Measurements from ENCODE around the gene SLC37A1.
"Not testable (repeated sequence)": the region's sequence is repeated elsewhere in the genome, so short reads cannot be mapped to it uniquely, and the experiment has no call there.

SLC37A1 gene

DNA sequence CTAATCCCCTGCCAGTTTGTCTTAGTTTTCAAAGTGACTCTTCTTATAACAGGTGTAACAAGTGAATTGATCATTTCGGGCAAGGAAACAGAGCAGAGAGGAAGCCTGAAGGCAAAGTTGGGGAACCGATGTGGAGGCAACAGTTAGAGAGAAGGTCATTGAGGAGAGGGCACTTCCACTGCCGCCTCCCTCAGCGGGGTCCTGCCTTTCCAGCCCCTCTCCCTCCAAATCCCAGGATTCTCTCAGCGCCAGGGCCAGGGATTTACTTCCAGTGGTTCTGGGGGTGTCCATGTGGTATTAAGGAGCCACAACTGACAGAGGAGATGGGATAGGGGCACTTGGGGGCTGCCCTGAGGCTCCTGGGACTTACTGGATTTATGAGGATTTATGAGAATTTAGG lies 100.1 kb downstream of the SLC37A1 start:
- no peaks in the 10 kb centered on the region for H3K27me3 ChIP-seq (ENCODE audit: control insufficient read depth, insufficient read depth, low read length, poor library complexity, severe bottlenecking)
- no peak overlapping the region for H3K4me3 ChIP-seq (ENCODE audit: insufficient read depth, low read depth, low read length)
- H3K9me3 ChIP-seq (ENCODE audit: control insufficient read depth, low read length), result no peaks in the 10 kb centered on the region
- no peaks in the 10 kb centered on the region for H3K36me3 ChIP-seq (ENCODE audit: control insufficient read depth, insufficient read depth, low read length)
- WGBS, 2 experiments, result 90 to 97% methylated on average over 5 of the region's 5 CpGs
- H3K4me1 ChIP-seq (ENCODE audit: control insufficient read depth, insufficient read depth, low read length), result peaks cover 18% of the 10 kb centered on the region
- no peak overlapping the region for H3K27ac ChIP-seq (ENCODE audit: insufficient read depth, low read depth, low read length, poor library complexity, severe bottlenecking)

DNA sequence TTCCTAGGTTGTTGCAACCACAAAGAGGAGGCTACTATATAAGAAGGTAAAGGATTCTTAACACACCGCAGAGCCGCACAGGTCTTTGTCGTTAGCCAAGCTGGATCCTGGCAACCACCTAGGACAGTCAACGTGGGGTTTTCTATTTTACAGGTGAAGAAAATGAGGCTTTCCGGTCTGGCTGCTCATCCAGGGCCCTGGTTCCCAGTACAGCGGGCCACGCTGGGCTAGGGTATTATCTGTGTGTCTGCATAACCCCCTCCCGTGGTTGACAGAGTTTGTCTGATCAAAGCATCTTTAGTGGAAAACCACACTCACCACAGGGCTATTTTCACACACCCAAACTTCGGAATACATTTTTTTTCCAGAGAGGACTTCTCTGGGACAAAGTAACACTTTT lies 100.7 kb downstream of the SLC37A1 start:
- peaks cover 18% of the 10 kb centered on the region for H3K4me1 ChIP-seq (ENCODE audit: control insufficient read depth, insufficient read depth, low read length)
- no peak overlapping the region for H3K27ac ChIP-seq (ENCODE audit: insufficient read depth, low read depth, low read length, poor library complexity, severe bottlenecking)
- H3K36me3 ChIP-seq (ENCODE audit: control insufficient read depth, insufficient read depth, low read length), result no peaks in the 10 kb centered on the region
- H3K9me3 ChIP-seq (ENCODE audit: control insufficient read depth, low read length), result no peaks in the 10 kb centered on the region
- H3K4me3 ChIP-seq (ENCODE audit: insufficient read depth, low read depth, low read length), result no peak overlapping the region
- H3K27me3 ChIP-seq (ENCODE audit: control insufficient read depth, insufficient read depth, low read length, poor library complexity, severe bottlenecking), result no peaks in the 10 kb centered on the region
- 91% methylated on average over 9 of the region's 9 CpGs for WGBS, 2 experiments

DNA sequence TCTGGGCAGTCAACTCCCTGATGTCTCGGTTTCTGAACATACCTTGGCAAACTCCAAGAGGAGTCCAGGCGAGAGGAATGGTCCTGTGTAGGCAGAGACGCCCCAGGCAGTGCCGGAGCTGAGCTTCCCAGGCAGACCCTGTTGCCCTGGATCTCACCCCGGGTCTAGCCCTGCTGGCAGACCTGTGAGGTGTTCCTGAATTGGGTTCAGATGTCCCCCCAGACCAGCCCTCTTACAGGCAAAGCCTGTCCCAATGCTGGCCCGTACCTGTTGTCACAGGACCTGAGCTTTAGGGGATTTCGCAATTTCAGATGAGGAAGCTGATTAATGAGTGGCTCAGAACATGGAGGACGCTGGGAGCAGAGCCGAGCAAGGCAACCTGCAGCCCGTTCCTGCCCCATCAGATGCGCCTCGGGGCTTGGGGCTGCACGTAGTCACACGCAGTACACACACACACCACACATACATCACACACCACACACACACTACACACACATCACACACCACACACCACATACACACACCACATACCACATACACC lies 101.2 kb downstream of the SLC37A1 start:
- Histone ChIP-seq H3K4me3 (ENCODE audit: insufficient read depth, low read depth, low read length) (no peak overlapping the region), H3K27ac (ENCODE audit: insufficient read depth, low read depth, low read length, poor library complexity, severe bottlenecking) (no peak overlapping the region)

DNA sequence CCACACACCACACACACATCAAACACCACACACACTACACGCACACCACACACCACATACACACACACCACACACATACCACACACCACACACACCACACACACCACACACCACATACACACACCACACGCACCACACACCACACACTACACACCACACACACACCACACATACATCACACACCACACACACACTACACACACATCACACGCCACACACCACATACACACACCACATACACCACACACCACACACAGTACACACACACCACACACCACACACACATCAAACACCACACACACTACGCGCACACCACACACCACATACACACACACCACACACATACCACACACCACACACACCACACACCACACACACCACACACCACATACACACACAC lies 101.7 kb downstream of the SLC37A1 start:
- H3K4me1 ChIP-seq (ENCODE audit: control insufficient read depth, insufficient read depth, low read length), result peaks cover 18% of the 10 kb centered on the region
- H3K4me3 ChIP-seq (ENCODE audit: insufficient read depth, low read depth, low read length); H3K27me3 ChIP-seq (ENCODE audit: control insufficient read depth, insufficient read depth, low read length, poor library complexity, severe bottlenecking); H3K27ac ChIP-seq (ENCODE audit: insufficient read depth, low read depth, low read length, poor library complexity, severe bottlenecking); H3K36me3 ChIP-seq (ENCODE audit: control insufficient read depth, insufficient read depth, low read length); H3K9me3 ChIP-seq (ENCODE audit: control insufficient read depth, low read length): not testable (repeated sequence)
- 84 to 89% methylated on average over 3 of the region's 5 CpGs for WGBS, 2 experiments

More for the DNA sequence above, 101.2 kb downstream of the SLC37A1 start:
- Histone ChIP-seq H3K4me1 (ENCODE audit: control insufficient read depth, insufficient read depth, low read length) (peaks cover 18% of the 10 kb centered on the region), H3K9me3 (ENCODE audit: control insufficient read depth, low read length) (no peaks in the 10 kb centered on the region), H3K36me3 (ENCODE audit: control insufficient read depth, insufficient read depth, low read length) (no peaks in the 10 kb centered on the region), H3K27me3 (ENCODE audit: control insufficient read depth, insufficient read depth, low read length, poor library complexity, severe bottlenecking) (no peaks in the 10 kb centered on the region)
- 79 to 83% methylated on average over 14 of the region's 14 CpGs for WGBS, 2 experiments

DNA sequence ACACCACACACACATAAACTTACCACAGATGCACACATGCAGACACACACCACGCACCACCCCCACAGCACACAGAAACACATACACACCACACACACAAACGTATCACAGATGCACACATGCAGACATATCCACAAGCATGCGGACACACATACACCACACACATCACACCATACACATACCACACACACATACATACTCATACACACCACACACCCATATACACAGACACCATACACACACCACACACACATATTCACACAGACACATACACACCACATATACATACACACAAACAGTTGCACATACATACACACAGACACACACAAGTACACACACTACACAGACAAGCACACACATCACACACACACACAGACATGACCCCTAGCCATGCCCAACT lies 102.3 kb downstream of the SLC37A1 start:
- 58 to 62% methylated on average over 3 of the region's 3 CpGs for WGBS, 2 experiments
- H3K27me3 ChIP-seq (ENCODE audit: control insufficient read depth, insufficient read depth, low read length, poor library complexity, severe bottlenecking), result no peaks in the 10 kb centered on the region
- no peaks in the 10 kb centered on the region for H3K9me3 ChIP-seq (ENCODE audit: control insufficient read depth, low read length)
- no peaks in the 10 kb centered on the region for H3K36me3 ChIP-seq (ENCODE audit: control insufficient read depth, insufficient read depth, low read length)
- no peak overlapping the region for H3K4me3 ChIP-seq (ENCODE audit: insufficient read depth, low read depth, low read length)
- no peak overlapping the region for H3K27ac ChIP-seq (ENCODE audit: insufficient read depth, low read depth, low read length, poor library complexity, severe bottlenecking)
- H3K4me1 ChIP-seq (ENCODE audit: control insufficient read depth, insufficient read depth, low read length), result peaks cover 18% of the 10 kb centered on the region

DNA sequence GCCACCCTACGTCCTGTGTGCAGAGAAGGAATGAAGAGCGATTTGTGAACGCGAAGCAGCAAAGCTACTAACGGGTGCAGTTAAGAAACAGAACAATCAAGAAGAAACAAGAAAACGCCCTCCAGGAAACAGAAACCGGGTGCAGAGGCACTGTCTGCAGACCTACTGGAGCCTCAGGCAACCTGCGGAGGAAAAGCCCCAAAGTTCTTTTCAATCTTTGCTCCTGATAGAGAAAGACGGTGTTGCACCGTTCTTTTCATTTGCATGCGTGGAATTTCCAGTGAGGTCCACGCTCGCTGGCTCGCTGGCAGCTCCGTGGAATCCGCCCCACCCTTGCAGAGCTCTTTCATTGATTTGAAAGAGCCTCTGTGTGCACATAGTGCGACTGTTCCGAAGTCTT lies 102.8 kb downstream of the SLC37A1 start:
- Histone ChIP-seq H3K4me1 (ENCODE audit: control insufficient read depth, insufficient read depth, low read length) (peaks cover 23% of the 10 kb centered on the region), H3K27ac (ENCODE audit: insufficient read depth, low read depth, low read length, poor library complexity, severe bottlenecking) (no peak overlapping the region), H3K27me3 (ENCODE audit: control insufficient read depth, insufficient read depth, low read length, poor library complexity, severe bottlenecking) (no peaks in the 10 kb centered on the region), H3K36me3 (ENCODE audit: control insufficient read depth, insufficient read depth, low read length) (no peaks in the 10 kb centered on the region), H3K9me3 (ENCODE audit: control insufficient read depth, low read length) (no peaks in the 10 kb centered on the region), H3K4me3 (ENCODE audit: insufficient read depth, low read depth, low read length) (no peak overlapping the region)
- 75 to 76% methylated on average over 18 of the region's 18 CpGs for WGBS, 2 experiments

DNA sequence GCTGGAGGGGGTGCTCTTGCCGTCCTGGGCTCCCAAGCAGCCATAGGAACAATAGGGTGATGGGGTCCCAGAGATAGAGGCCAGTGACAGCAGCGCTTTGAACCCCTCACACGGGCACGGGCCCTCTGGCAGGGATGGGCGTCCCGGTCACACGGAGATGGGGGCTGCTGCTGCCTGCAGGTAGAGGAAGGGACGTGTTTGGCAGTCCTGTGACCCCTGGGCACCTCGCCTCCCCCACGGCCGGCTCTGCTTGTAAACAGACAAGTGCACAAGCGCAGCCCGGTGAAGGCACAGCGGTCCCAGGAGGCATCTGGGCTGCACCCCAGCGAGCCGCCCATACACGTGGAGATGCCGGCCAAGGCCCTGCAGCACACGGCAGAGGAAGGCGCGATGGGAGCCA lies 103.3 kb downstream of the SLC37A1 start:
- peaks cover 28% of the 10 kb centered on the region for H3K4me1 ChIP-seq (ENCODE audit: control insufficient read depth, insufficient read depth, low read length)
- H3K27me3 ChIP-seq (ENCODE audit: control insufficient read depth, insufficient read depth, low read length, poor library complexity, severe bottlenecking), result no peaks in the 10 kb centered on the region
- H3K4me3 ChIP-seq (ENCODE audit: insufficient read depth, low read depth, low read length), result no peak overlapping the region
- 91 to 93% methylated on average over 21 of the region's 21 CpGs for WGBS, 2 experiments
- no peak overlapping the region for H3K27ac ChIP-seq (ENCODE audit: insufficient read depth, low read depth, low read length, poor library complexity, severe bottlenecking)
- H3K36me3 ChIP-seq (ENCODE audit: control insufficient read depth, insufficient read depth, low read length), result no peaks in the 10 kb centered on the region
- H3K9me3 ChIP-seq (ENCODE audit: control insufficient read depth, low read length), result no peaks in the 10 kb centered on the region

DNA sequence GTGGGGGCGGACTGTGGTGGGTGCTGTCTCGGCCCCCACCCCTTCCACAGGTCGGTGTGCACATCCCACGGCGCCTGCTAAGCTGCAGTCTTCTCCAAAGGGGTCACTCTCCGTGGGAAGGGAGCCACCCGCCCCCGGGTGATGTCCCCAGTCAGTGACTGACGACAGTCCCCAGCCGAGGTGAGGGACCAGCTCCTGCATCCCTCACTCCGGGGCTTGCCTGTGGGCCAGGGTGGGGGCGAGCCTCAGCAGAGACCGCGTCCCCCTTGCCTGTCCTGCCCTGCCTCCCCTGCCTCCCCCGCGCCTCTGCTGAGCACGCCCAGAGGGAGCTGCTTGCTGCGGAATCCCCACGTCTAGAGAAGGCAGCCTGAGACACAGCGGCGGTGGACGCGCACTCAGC lies 103.8 kb downstream of the SLC37A1 start:
- no peaks in the 10 kb centered on the region for H3K9me3 ChIP-seq (ENCODE audit: control insufficient read depth, low read length)
- H3K27me3 ChIP-seq (ENCODE audit: control insufficient read depth, insufficient read depth, low read length, poor library complexity, severe bottlenecking), result no peaks in the 10 kb centered on the region
- peaks cover 28% of the 10 kb centered on the region for H3K4me1 ChIP-seq (ENCODE audit: control insufficient read depth, insufficient read depth, low read length)
- no peak overlapping the region for H3K27ac ChIP-seq (ENCODE audit: insufficient read depth, low read depth, low read length, poor library complexity, severe bottlenecking)
- 85 to 87% methylated on average over 23 of the region's 23 CpGs for WGBS, 2 experiments
- H3K4me3 ChIP-seq (ENCODE audit: insufficient read depth, low read depth, low read length), result no peak overlapping the region
- H3K36me3 ChIP-seq (ENCODE audit: control insufficient read depth, insufficient read depth, low read length), result no peaks in the 10 kb centered on the region

DNA sequence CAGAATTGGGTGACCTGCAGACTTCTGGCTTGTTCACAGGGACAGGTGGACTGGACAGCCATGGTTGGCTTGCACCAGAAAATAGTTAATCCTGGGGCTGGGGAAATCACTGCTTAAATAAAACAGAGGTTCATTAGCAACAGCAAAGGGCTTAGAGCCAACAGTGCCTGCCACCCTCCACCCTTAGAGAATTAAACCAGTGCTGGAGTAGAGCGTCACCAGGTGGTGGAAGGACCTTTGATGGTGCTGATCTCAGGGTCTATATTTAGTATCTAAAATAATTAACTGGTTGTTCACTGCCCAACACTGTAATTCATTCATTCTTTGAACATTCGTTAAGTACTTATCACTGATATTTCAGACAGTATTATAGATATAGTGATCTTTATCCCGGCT lies 105.1 kb downstream of the SLC37A1 start:
- no peaks in the 10 kb centered on the region for H3K9me3 ChIP-seq (ENCODE audit: control insufficient read depth, low read length)
- peaks cover 28% of the 10 kb centered on the region for H3K4me1 ChIP-seq (ENCODE audit: control insufficient read depth, insufficient read depth, low read length)
- H3K27me3 ChIP-seq (ENCODE audit: control insufficient read depth, insufficient read depth, low read length, poor library complexity, severe bottlenecking), result no peaks in the 10 kb centered on the region
- WGBS, 2 experiments, result 96% methylated on average over 2 of the region's 3 CpGs; no CpG with 5 or more reads in 1 of the 2 experiments
- H3K27ac ChIP-seq (ENCODE audit: insufficient read depth, low read depth, low read length, poor library complexity, severe bottlenecking), result no peak overlapping the region
- no peak overlapping the region for H3K4me3 ChIP-seq (ENCODE audit: insufficient read depth, low read depth, low read length)
- H3K36me3 ChIP-seq (ENCODE audit: control insufficient read depth, insufficient read depth, low read length), result no peaks in the 10 kb centered on the region

DNA sequence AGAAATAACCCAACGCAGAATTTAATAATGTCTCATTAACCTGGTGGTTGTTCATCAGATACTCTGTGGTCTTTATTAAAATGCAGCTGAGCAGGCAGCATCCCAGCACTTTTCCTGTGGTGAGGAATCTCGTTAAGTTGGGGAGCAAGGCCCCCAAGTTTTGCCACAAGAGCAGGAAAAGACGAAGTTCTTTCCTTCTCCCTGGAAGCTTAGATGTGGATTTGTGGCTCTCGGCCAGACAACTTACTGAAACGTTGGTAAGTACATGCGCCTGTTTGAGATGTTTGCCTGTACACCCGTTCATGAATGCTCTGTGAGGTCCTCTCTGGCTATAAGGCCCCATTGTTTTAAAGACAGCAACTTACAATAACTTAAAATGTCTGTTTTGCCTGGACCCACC lies 105.5 kb downstream of the SLC37A1 start:
- WGBS, 2 experiments, result 90 to 94% methylated on average over 7 of the region's 7 CpGs
- no peaks in the 10 kb centered on the region for H3K27me3 ChIP-seq (ENCODE audit: control insufficient read depth, insufficient read depth, low read length, poor library complexity, severe bottlenecking)

DNA sequence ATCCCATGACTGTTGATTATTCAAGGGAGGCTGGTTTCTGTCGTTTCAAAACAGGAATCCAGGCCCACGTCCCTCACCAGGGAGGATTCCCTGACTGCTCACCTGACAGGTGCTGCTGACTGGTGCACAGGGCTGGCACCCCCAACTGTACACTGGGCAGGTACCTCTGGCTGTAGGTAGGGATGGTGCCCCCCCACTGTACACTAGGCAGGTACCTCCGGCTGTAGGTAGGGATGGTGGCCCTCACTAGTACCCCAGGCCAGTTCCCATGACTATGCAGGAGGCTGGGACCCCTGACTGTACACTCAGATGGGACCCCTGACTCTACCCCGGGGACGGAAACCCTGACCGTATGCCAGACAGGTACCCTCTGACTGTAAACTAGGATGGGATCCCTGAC lies 106.2 kb downstream of the SLC37A1 start:
- Histone ChIP-seq H3K27ac (ENCODE audit: insufficient read depth, low read depth, low read length, poor library complexity, severe bottlenecking) (no peak overlapping the region), H3K4me3 (ENCODE audit: insufficient read depth, low read depth, low read length) (no peak overlapping the region), H3K9me3 (ENCODE audit: control insufficient read depth, low read length) (no peaks in the 10 kb centered on the region), H3K27me3 (ENCODE audit: control insufficient read depth, insufficient read depth, low read length, poor library complexity, severe bottlenecking) (no peaks in the 10 kb centered on the region), H3K36me3 (ENCODE audit: control insufficient read depth, insufficient read depth, low read length) (no peaks in the 10 kb centered on the region), H3K4me1 (ENCODE audit: control insufficient read depth, insufficient read depth, low read length) (peaks cover 30% of the 10 kb centered on the region)
- 95 to 97% methylated on average over 6 of the region's 6 CpGs for WGBS, 2 experiments

More for the DNA sequence above, 105.5 kb downstream of the SLC37A1 start:
- Histone ChIP-seq H3K27ac (ENCODE audit: insufficient read depth, low read depth, low read length, poor library complexity, severe bottlenecking) (no peak overlapping the region), H3K4me1 (ENCODE audit: control insufficient read depth, insufficient read depth, low read length) (peaks cover 28% of the 10 kb centered on the region), H3K4me3 (ENCODE audit: insufficient read depth, low read depth, low read length) (no peak overlapping the region), H3K36me3 (ENCODE audit: control insufficient read depth, insufficient read depth, low read length) (no peaks in the 10 kb centered on the region), H3K9me3 (ENCODE audit: control insufficient read depth, low read length) (no peaks in the 10 kb centered on the region)

Measured in ectodermal cell (in vitro differentiated cells).